Measurements from ENCODE around the gene TMEM178B. TPM values are rescaled to one million over a fixed set of nuclear protein-coding genes. Genes with fewer than 3 reads are reported as not detected.

Gene TMEM178B
- total RNA-seq, 1 donor from 2014 or later: 87.0 TPM

- no peak for DNase-seq (ENCODE audit: low read depth)
Observed at GRCh38 chr7:141461924-141462323, 388.1 kb downstream of the TMEM178B start.

GRCh38 chr7:141462958-141463357 lies 389.1 kb downstream of the TMEM178B start:
- peak; percentile 40 for DNase-seq (ENCODE audit: low read depth)

- DNase-seq (ENCODE audit: low read depth): peak; percentile 45
Observed at GRCh38 chr7:141463986-141464385, 390.1 kb downstream of the TMEM178B start.

- DNase-seq (ENCODE audit: low read depth): no peak
Observed at GRCh38 chr7:141464551-141464950, 390.7 kb downstream of the TMEM178B start.

GRCh38 chr7:141466151-141466904 lies 392.5 kb downstream of the TMEM178B start:
- peak; percentile 11 for DNase-seq (ENCODE audit: low read depth)

GRCh38 chr7:141468341-141468740 lies 394.5 kb downstream of the TMEM178B start:
- DNase-seq (ENCODE audit: low read depth): no peak

GRCh38 chr7:141475679-141476078 lies 401.8 kb downstream of the TMEM178B start:
- DNase-seq (ENCODE audit: low read depth): peak; percentile 31

GRCh38 chr7:141477865-141478264 lies 404.0 kb downstream of the TMEM178B start:
- DNase-seq (ENCODE audit: low read depth): peak; percentile 38

GRCh38 chr7:141478845-141479244 lies 405.0 kb downstream of the TMEM178B start:
- no peak for DNase-seq (ENCODE audit: low read depth)

- DNase-seq (ENCODE audit: low read depth): no peak
Observed at GRCh38 chr7:141480953-141481352, 407.1 kb downstream of the TMEM178B start.

- DNase-seq (ENCODE audit: low read depth): no peak
Observed at GRCh38 chr7:141481971-141482370, 408.1 kb downstream of the TMEM178B start.

- DNase-seq (ENCODE audit: low read depth): peak; percentile 36
Observed at GRCh38 chr7:141483044-141483443, 409.2 kb downstream of the TMEM178B start.

- DNase-seq (ENCODE audit: low read depth): no peak
Observed at GRCh38 chr7:141484907-141485306, 411.0 kb downstream of the TMEM178B start.

GRCh38 chr7:141486959-141487358 lies 413.1 kb downstream of the TMEM178B start:
- DNase-seq (ENCODE audit: low read depth): no peak

GRCh38 chr7:141490474-141490873 lies 416.6 kb downstream of the TMEM178B start:
- no peak for DNase-seq (ENCODE audit: low read depth)

- DNase-seq (ENCODE audit: low read depth): no peak
Observed at GRCh38 chr7:141495057-141495456, 421.2 kb downstream of the TMEM178B start.

- DNase-seq (ENCODE audit: low read depth): no peak
Observed at GRCh38 chr7:141497391-141497790, 423.5 kb downstream of the TMEM178B start.

- DNase-seq (ENCODE audit: low read depth): no peak
Observed at GRCh38 chr7:141500608-141501007, 426.7 kb downstream of the TMEM178B start.

- DNase-seq (ENCODE audit: low read depth): no peak
Observed at GRCh38 chr7:141501451-141501850, 427.6 kb downstream of the TMEM178B start.

GRCh38 chr7:141511316-141511675 lies 437.4 kb downstream of the TMEM178B start:
- DNase-seq (ENCODE audit: low read depth): no peak

- DNase-seq (ENCODE audit: low read depth): no peak
Observed at GRCh38 chr7:141511676-141512396, 438.0 kb downstream of the TMEM178B start.

GRCh38 chr7:141512597-141512996 lies 438.7 kb downstream of the TMEM178B start:
- no peak for DNase-seq (ENCODE audit: low read depth)

- no peak for DNase-seq (ENCODE audit: low read depth)
Observed at GRCh38 chr7:141513720-141514119, 439.9 kb downstream of the TMEM178B start.

All from renal cortical epithelial cell (primary cell).